SK-N-MC (cell line): ENCODE data around the gene TMEM92.

Experiments used
- EZH2 ChIP-seq: fragments of 200-600 bp; sonication (generic); IDR thresholded peaks from one replicate; pipeline ENCODE4 v1.6.1; 2017; ENCODE audit warnings: antibody characterized with exemption
- POLR2AphosphoS5 ChIP-seq: IDR thresholded peaks from 2 replicates; pipeline ENCODE4 v1.6.1; 2012; ENCODE audit warnings: mild to moderate bottlenecking, low read depth, low read length, borderline replicate concordance

- TF ChIP-seq EZH2 = no peak
- TF ChIP-seq POLR2AphosphoS5 = no peak
Measured at GRCh38 chr17:50267074-50267841, 7.0 kb upstream of the TMEM92 start.
